AG20443 (cell line): Measurements from ENCODE around the gene FAM53A.
A peak's percentile ranks its signal among the peaks of the same experiment; 100 is the strongest.
"Not testable (repeated sequence)": the region's sequence is repeated elsewhere in the genome, so short reads cannot be mapped to it uniquely, and the experiment has no call there.

Source experiments
- DNase-seq: peaks from one replicate; pipeline ENCODE4 v3.0.0; 2012; ENCODE audit warnings: low spot score, mixed read lengths

The FAM53A gene

GRCh38 chr4:1717129-1718094 is 33.3 kb upstream of the FAM53A start:
- no peak for DNase-seq

GRCh38 chr4:1716065-1716945 is 32.2 kb upstream of the FAM53A start:
- DNase-seq: no peak

GRCh38 chr4:1715002-1715758 is 31.1 kb upstream of the FAM53A start:
- no peak for DNase-seq

GRCh38 chr4:1714303-1715001 is 30.3 kb upstream of the FAM53A start:
- DNase-seq: no peak

- no peak for DNase-seq
Observed at GRCh38 chr4:1713003-1713851, 29.1 kb upstream of the FAM53A start.

- peak; percentile 97 for DNase-seq
Observed at GRCh38 chr4:1712216-1713002, 28.3 kb upstream of the FAM53A start, which contains the start of gene SLBP. SLBP (minus strand) TSS chr4:1712319; CDS start chr4:1712188, 131 bp downstream.

GRCh38 chr4:1711571-1712215 is 27.6 kb upstream of the FAM53A start:
- peak; percentile 73 for DNase-seq

- no peak for DNase-seq
Observed at GRCh38 chr4:1711055-1711570, 27.0 kb upstream of the FAM53A start.

GRCh38 chr4:1708581-1708980 is 24.5 kb upstream of the FAM53A start:
- no peak for DNase-seq

GRCh38 chr4:1706358-1706757 is 22.2 kb upstream of the FAM53A start:
- no peak for DNase-seq

- no peak for DNase-seq
Observed at GRCh38 chr4:1705732-1706131, 21.6 kb upstream of the FAM53A start.

- DNase-seq: no peak
Observed at GRCh38 chr4:1703867-1704266, 19.8 kb upstream of the FAM53A start.

- DNase-seq: not testable (repeated sequence)
Observed at GRCh38 chr4:1701671-1702070, 17.6 kb upstream of the FAM53A start.

- no peak for DNase-seq
Observed at GRCh38 chr4:1695913-1696312, 11.8 kb upstream of the FAM53A start.

GRCh38 chr4:1693131-1693896 is 9.2 kb upstream of the FAM53A start:
- peak; percentile 79 for DNase-seq

GRCh38 chr4:1691737-1692373 is 7.7 kb upstream of the FAM53A start:
- DNase-seq: no peak

- DNase-seq: no peak
Observed at GRCh38 chr4:1690698-1691097, 6.6 kb upstream of the FAM53A start.
